ENCODE results near the gene TUBAL3. TPM values are rescaled to one million over a fixed set of nuclear protein-coding genes. Genes with fewer than 3 reads are reported as not detected.

Gene TUBAL3
- total and polyA plus RNA-seq, 9 donors = 0.15 to 0.34 (median 0.15) TPM; not detected in 6

- intact Hi-C loops (cut with DNase I) = no loop called here
- Histone ChIP-seq H3K27ac (no peak overlapping the region), H3K9me3 (no peaks in the 10 kb centered on the region), H3K4me1 (ENCODE audit: insufficient read depth) (no peaks in the 10 kb centered on the region), H3K36me3 (no peaks in the 10 kb centered on the region), H3K4me3 (no peak overlapping the region), H3K27me3 (no peaks in the 10 kb centered on the region)
- DNase-seq = no peak
- TF ChIP-seq EP300 (IDR thresholded peaks at IDR 0.05) (no peak), POLR2A (IDR thresholded peaks at IDR 0.05) (no peak), CTCF (IDR thresholded peaks at IDR 0.05) (no peak)
- 23 to 35% (median 26%) methylated on average over 4 of the region's 4 CpGs for WGBS, 3 donors
Measured at GRCh38 chr10:5376450-5376849, 28.2 kb downstream of the TUBAL3 start.

- Histone ChIP-seq H3K27ac (no peak overlapping the region), H3K36me3 (no peaks in the 10 kb centered on the region), H3K27me3 (no peaks in the 10 kb centered on the region), H3K4me1 (ENCODE audit: insufficient read depth) (no peaks in the 10 kb centered on the region), H3K4me3 (no peak overlapping the region), H3K9me3 (no peaks in the 10 kb centered on the region)
- no peak for DNase-seq
- TF ChIP-seq EP300 (IDR thresholded peaks at IDR 0.05) = no peak
- TF ChIP-seq CTCF (IDR thresholded peaks at IDR 0.05) = no peak
- no peak for TF ChIP-seq POLR2A (IDR thresholded peaks at IDR 0.05)
- intact Hi-C loops (cut with DNase I) = no loop called here
- 72 to 76% (median 75%) methylated on average over 18 to 22 of the region's 22 CpGs for WGBS, 3 donors
Measured at GRCh38 chr10:5373891-5374611, 30.6 kb downstream of the TUBAL3 start.

GRCh38 chr10:5373307-5373706 is 31.3 kb downstream of the TUBAL3 start:
- Histone ChIP-seq H3K4me1 (ENCODE audit: insufficient read depth) (no peaks in the 10 kb centered on the region), H3K4me3 (no peak overlapping the region), H3K9me3 (no peaks in the 10 kb centered on the region), H3K36me3 (no peaks in the 10 kb centered on the region), H3K27ac (no peak overlapping the region), H3K27me3 (no peaks in the 10 kb centered on the region)
- DNase-seq = no peak
- WGBS, 3 donors = 70 to 81% (median 78%) methylated on average over 4 of the region's 4 CpGs
- intact Hi-C loops (cut with DNase I) = no loop called here
- TF ChIP-seq POLR2A (IDR thresholded peaks at IDR 0.05) (no peak), EP300 (IDR thresholded peaks at IDR 0.05) (no peak), CTCF (IDR thresholded peaks at IDR 0.05) (no peak)

- Histone ChIP-seq H3K27me3 (no peaks in the 10 kb centered on the region), H3K9me3 (no peaks in the 10 kb centered on the region), H3K4me3 (no peak overlapping the region), H3K36me3 (no peaks in the 10 kb centered on the region), H3K4me1 (ENCODE audit: insufficient read depth) (no peaks in the 10 kb centered on the region), H3K27ac (no peak overlapping the region)
- TF ChIP-seq CTCF (IDR thresholded peaks at IDR 0.05) (no peak), POLR2A (IDR thresholded peaks at IDR 0.05) (no peak), EP300 (IDR thresholded peaks at IDR 0.05) (no peak)
- no peak for DNase-seq
- WGBS, 3 donors = 78 to 92% (median 88%) methylated on average over 28 of the region's 28 CpGs
- intact Hi-C loops (cut with DNase I) = no loop called here
Measured at GRCh38 chr10:5370493-5371352, 33.9 kb downstream of the TUBAL3 start.

All from ovary (tissue), 9 donors.